CD4-positive, alpha-beta T cell treated with Interleukin-4 for 1 hour (primary cell): ENCODE measurements around the gene FBXL19.

Source experiments
- DNase-seq, 2 donors: peaks; one replicate each; pipeline ENCODE4 v3.0.0-alpha.2; 2020 to 2022

The FBXL19 gene

GRCh38 chr16:30946671-30947540 lies 23.5 kb downstream of the FBXL19 start:
- no peak for DNase-seq

GRCh38 chr16:30947541-30947858 lies 24.1 kb downstream of the FBXL19 start:
- DNase-seq, result no peak

GRCh38 chr16:30947859-30948666 lies 24.7 kb downstream of the FBXL19 start:
- DNase-seq, result peak; percentile 36 to 48

GRCh38 chr16:30948667-30949649 lies 25.6 kb downstream of the FBXL19 start, which contains the start of gene ORAI3:
Gene ORAI3 (plus strand): TSS chr16:30949068. CDS start chr16:30949290, 222 bp downstream.
- DNase-seq, result peak; percentile 42 to 65

GRCh38 chr16:30949650-30950515 lies 26.5 kb downstream of the FBXL19 start:
- DNase-seq, result peak; percentile 33 to 48

GRCh38 chr16:30950516-30951065 lies 27.2 kb downstream of the FBXL19 start:
- no peak for DNase-seq

GRCh38 chr16:30951193-30951592 lies 27.8 kb downstream of the FBXL19 start:
- DNase-seq, result no peak

- no peak for DNase-seq
Measured at GRCh38 chr16:30951750-30952149, 28.4 kb downstream of the FBXL19 start.

- no peak for DNase-seq
Measured at GRCh38 chr16:30953111-30953510, 29.7 kb downstream of the FBXL19 start.

- peak; percentile 67 to 71 for DNase-seq
Measured at GRCh38 chr16:30953511-30954124, 30.2 kb downstream of the FBXL19 start.

GRCh38 chr16:30954993-30955392 lies 31.6 kb downstream of the FBXL19 start:
- DNase-seq, result no peak

- peak; percentile 79 to 86 for DNase-seq
Measured at GRCh38 chr16:30956601-30957455, 33.5 kb downstream of the FBXL19 start.

GRCh38 chr16:30957456-30958174 lies 34.2 kb downstream of the FBXL19 start, which contains the start of gene SETD1A:
Gene SETD1A (plus strand): TSS chr16:30957754. CDS start chr16:30958732, 978 bp downstream.
- DNase-seq, result peak; percentile 96 to 97

GRCh38 chr16:30958175-30959079 lies 35.1 kb downstream of the FBXL19 start:
- DNase-seq, result peak in 1 of 2 donors; percentile 62

GRCh38 chr16:30961384-30961783 lies 38.0 kb downstream of the FBXL19 start:
- no peak for DNase-seq

GRCh38 chr16:30963925-30964511 lies 40.6 kb downstream of the FBXL19 start:
- DNase-seq, result no peak

GRCh38 chr16:30964574-30965226 lies 41.3 kb downstream of the FBXL19 start:
- DNase-seq, result no peak
